GM18502 (cell line): ENCODE measurements around the gene DENND1A.

Experiments used
- ATAC-seq: cut with Tn5 transposase; IDR thresholded peaks from one replicate; pipeline ENCODE4 v1.9.1; 2021; ENCODE audit warnings: mild to moderate bottlenecking; ENCODE audit not compliant: unreplicated experiment, poor library complexity

DENND1A gene

DNA sequence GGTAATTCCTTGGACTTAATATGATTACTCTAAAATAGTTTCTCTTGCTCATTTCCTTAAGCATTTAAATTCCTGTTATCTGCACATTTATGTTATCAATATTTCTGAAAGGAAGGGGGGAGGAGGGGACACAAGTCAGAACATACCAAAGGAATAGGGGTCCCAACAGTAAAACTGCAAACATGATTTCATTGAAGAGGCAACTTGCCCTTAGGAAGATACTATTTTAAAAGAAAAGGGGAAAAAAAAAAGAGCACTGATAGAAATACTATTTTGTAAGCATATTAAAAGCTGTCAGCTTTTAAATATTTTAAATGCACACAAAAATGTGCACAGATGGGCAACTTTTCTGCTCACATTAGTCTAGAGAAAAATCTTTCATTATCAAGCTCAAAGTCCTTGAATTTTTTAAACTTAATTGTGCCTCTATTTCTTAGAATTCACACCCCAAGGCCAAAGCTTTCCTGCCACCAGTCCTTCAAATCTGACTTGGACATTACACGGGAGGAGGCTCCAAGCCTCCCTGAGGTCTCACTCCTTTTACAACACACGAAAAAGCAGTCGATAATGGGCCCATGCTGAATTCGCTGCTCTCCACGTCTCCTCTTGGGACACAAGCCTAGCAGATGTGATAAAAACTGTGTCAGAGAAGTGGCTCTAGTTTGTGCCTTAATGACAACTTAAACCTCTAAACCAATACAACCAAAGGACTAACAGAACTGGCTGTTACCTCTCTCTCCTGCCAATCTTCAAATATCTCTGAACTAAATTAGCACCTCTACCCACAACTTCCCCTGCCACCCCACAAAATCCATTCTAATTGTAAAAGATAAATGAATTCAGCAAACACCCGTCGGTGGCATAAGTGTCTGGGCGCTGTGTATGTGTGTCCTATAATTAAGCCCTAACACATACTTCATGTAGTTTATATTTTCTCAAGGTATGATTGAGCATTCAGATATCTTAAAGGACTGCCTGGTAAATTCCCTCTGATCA is 154.3 kb downstream of the DENND1A start:
- ATAC-seq, result no peak

DNA sequence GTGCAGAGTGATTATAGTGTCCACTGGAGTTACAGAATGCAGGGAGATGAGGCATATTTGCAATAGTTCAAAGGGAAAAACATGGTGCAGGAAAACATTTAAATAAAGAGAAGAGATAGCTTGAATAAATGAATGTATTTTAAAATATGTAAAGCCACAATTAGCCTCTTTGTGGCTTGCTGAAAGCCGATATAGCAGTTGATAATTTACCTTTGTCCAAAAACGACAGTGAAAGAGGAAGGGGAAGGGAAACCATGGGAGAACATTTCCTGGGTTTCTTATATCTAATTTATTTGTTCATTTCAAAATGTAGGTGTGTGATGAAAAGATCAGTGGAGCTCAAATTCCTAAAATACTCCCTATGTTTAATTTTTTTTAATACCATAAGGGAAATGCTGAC is 156.1 kb downstream of the DENND1A start:
- ATAC-seq, result no peak

- ATAC-seq, result no peak
Measured at GRCh38 chr9:123772967-123773366, 157.0 kb downstream of the DENND1A start.

DNA sequence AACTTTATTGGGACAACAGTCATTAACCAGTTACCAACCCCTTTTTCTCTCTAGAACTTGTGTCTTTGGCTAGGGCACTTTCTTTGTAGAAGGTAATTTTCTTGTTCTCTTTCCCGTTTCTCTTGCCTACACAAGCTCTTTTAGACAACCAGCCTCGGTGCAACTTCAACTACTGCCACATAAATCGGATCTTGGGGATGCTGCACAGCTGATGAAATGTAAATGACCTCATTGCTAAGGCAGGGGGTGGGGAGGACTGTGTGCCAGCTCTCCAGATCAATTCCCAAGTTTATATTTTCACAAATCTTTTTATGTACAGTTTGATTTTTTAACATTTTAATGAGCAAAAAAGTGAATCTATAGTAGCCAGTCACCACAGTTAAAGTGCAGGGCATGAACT is 157.6 kb downstream of the DENND1A start:
- no peak for ATAC-seq

DNA sequence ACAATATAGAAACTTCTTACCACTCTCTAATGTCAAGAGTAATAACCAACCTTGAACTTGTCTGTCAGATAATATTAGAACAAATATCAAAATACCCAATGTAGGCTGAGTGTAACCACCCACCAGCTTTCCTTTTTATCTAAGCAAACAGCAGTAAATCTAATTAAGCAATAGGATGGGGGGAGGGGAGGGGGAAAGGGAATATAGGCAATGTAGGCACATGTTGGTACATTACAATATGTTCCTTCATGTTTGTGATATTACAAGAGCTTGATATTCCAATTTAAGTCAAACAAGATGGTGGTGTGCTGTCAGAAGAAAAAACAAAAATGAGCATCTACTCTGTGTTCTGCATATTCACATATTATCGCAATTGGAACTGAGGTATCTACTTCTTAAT is 158.2 kb downstream of the DENND1A start:
- no peak for ATAC-seq

GRCh38 chr9:123769719-123770118 is 160.2 kb downstream of the DENND1A start:
- no peak for ATAC-seq

- no peak for ATAC-seq
Measured at GRCh38 chr9:123763910-123764588, 165.9 kb downstream of the DENND1A start.

GRCh38 chr9:123761905-123762605 is 167.9 kb downstream of the DENND1A start:
- ATAC-seq, result no peak

GRCh38 chr9:123757960-123758359 is 172.0 kb downstream of the DENND1A start:
- no peak for ATAC-seq

DNA sequence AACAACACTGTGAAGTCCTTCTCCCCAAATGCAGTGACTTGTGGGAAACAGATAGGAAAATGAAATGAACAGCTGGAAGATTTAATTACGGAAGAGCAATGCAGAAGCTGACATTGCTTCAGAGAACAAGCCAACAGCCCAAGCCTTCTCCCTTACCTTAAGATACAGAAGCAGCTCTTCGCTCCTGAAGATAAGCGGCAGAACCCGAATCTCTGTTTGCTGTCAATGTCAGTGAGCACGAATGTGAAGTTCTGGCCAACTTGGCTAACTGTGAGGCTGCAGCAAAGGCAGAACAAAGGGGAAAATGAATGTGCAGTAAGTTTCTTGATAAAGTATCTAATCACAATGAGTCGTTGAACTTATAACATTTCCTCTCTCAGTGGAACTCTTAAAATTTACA is 172.4 kb downstream of the DENND1A start:
- no peak for ATAC-seq

GRCh38 chr9:123756484-123757106 is 173.3 kb downstream of the DENND1A start:
- ATAC-seq, result peak; percentile 55

GRCh38 chr9:123753669-123754258 is 176.2 kb downstream of the DENND1A start:
- ATAC-seq, result no peak

- no peak for ATAC-seq
Measured at GRCh38 chr9:123753016-123753415, 176.9 kb downstream of the DENND1A start.

GRCh38 chr9:123749580-123750202 is 180.2 kb downstream of the DENND1A start:
- peak; percentile 71 for ATAC-seq

DNA sequence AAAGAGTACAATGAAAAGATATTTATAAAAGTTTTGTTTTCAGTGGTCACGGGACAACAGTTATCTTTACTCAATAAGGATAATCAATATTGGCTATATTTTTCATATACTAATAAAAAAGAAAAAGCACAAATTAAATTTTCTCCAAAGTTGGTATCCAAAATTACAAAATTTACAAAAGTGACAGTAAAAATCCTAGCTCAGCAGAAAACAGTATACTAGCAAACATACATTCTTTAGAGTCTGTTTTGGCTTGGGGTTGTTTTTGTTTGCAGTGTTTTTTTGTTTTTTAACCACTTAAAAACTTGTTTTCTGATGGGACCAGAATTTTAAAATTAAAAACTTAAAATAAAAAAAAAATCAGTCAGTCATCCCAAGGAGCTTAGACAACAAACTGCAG is 183.2 kb downstream of the DENND1A start:
- ATAC-seq, result no peak

GRCh38 chr9:123745933-123746332 is 184.0 kb downstream of the DENND1A start:
- ATAC-seq, result no peak

GRCh38 chr9:123745451-123745850 is 184.5 kb downstream of the DENND1A start:
- no peak for ATAC-seq

GRCh38 chr9:123743737-123744136 is 186.2 kb downstream of the DENND1A start:
- ATAC-seq, result no peak

DNA sequence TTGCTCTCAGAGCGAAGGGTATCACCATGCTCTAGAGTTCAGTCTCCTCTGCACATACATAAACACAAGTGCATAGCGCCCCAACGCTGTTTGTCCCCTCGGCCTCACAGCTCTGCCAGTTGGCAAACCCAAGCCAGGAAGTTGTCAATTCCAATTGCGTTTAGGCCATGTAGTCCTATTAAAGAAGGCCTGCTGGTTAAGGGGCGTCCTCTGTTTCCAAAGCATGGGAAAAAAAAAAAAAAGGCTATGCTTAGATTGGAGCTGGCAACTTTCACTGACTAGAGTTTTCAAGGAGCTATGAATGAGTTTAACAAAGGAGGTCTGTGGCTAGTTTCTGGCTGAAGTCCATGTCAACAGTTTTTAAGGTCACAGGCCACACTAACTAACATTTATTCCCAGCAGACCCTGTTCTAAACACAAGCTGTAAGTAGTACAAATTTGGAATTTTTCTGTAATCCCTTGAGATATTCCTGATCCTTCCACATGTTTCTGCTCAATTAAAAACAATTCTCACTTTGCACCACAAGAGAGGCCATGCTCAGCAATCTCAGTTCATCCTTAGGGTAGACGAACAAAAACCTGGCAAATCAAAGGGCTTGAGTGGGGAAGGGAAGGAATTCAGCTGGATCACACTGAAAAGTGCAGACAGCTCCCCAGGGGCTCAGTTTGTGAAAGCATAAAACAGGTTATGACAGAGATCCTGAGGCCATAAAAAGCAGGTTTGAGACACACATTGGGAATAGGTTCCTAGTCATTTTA is 187.7 kb downstream of the DENND1A start:
- ATAC-seq, result no peak
